Endothelial cell of umbilical vein (primary cell): ENCODE data around the gene TPP1. TPM values are rescaled to one million over a fixed set of nuclear protein-coding genes. Genes with fewer than 3 reads are reported as not detected.

ENCODE experiments used
- BruUV-seq: library from RNA; stranded (reverse); fragments of 400-500 nt; replicated peaks from 2 replicates; lab custom pipeline; 2021; lab: Mats Ljungman, UMichigan
- CTCF ChIA-PET: fragments of 300-600, 350-600 bp; sonication (Branson Sonifier 250); formaldehyde crosslinking; loops from one replicate; lab custom pipeline; 2021; ENCODE audit warnings: antibody characterized with exemption, inconsistent platforms; lab: Charles Lee
- POLR2A ChIA-PET: fragments of 300-600, 350-600 bp; sonication (Branson Sonifier 250); formaldehyde crosslinking; loops from one replicate; lab custom pipeline; 2021; ENCODE audit warnings: antibody characterized with exemption, inconsistent platforms; lab: Charles Lee
- DNase-seq: peaks from one replicate; pipeline ENCODE4 v3.0.0-alpha.2; 2011; ENCODE audit warnings: low read depth, low spot score
- FAIRE-seq: peaks from 2 replicates; lab custom pipeline; 2011; peaks lifted over from hg19 to GRCh38; lab: Jason Lieb, UNC
- H2AFZ ChIP-seq: 2 replicates; pipeline ENCODE4 v1.6.0; 2012; ENCODE audit warnings: low read depth, low read length, control low read depth, inconsistent platforms
- H3K27ac ChIP-seq: 2 replicates; pipeline ENCODE4 v1.5.1; 2011; ENCODE audit warnings: low read depth, mild to moderate bottlenecking, control low read depth, low read length, moderate library complexity; ENCODE audit not compliant: insufficient read depth
- H3K27me3 ChIP-seq, 2 experiments: 2 replicates each; pipeline versions ENCODE4 v1.6.0 to v1.6.1; 2011; ENCODE audit warnings: low read length in 2 of 2, mixed read lengths in 1 of 2; ENCODE audit not compliant: control insufficient read depth in 2 of 2, insufficient read depth in 2 of 2
- H3K36me3 ChIP-seq, 2 experiments: 2 replicates in 1 of 2; 3 replicates in 1 of 2; pipeline ENCODE4 v1.5.1; 2011; ENCODE audit warnings: low read length in 2 of 2, mild to moderate bottlenecking in 1 of 2, moderate library complexity in 1 of 2; ENCODE audit not compliant: control insufficient read depth in 2 of 2, insufficient read depth in 2 of 2; ENCODE audit errors: extremely low read depth in 1 of 2
- H3K4me1 ChIP-seq: 3 replicates; pipeline ENCODE4 v1.5.1; 2011; ENCODE audit warnings: mild to moderate bottlenecking, low read length; ENCODE audit not compliant: control insufficient read depth, insufficient read depth; ENCODE audit errors: extremely low read depth
- H3K4me2 ChIP-seq: 2 replicates; pipeline ENCODE4 v1.6.1; 2011; ENCODE audit warnings: low read length, control low read depth, mixed read lengths; ENCODE audit not compliant: insufficient read depth
- H3K4me3 ChIP-seq, 3 experiments: fragments of 200-600 bp in 1 of 3; sonication (generic), shearing (Covaris generic) in 1 of 3; replicated peaks in 1 of 3; 2 replicates each; pipeline ENCODE4 v1.5.1; 2011 to 2016; ENCODE audit warnings: control low read depth in 3 of 3, low read length in 3 of 3, mild to moderate bottlenecking in 2 of 3, inconsistent platforms in 1 of 3, low read depth in 1 of 3, moderate library complexity in 1 of 3; ENCODE audit not compliant: insufficient read depth in 1 of 3
- H3K79me2 ChIP-seq: 2 replicates; pipeline ENCODE4 v1.6.0; 2012; ENCODE audit warnings: low read length, inconsistent platforms; ENCODE audit not compliant: control insufficient read depth, insufficient read depth
- H3K9ac ChIP-seq: replicated peaks from 2 replicates; pipeline ENCODE3; 2011; ENCODE audit warnings: low read length, control low read depth; ENCODE audit not compliant: insufficient read depth; ENCODE audit errors: extremely low read depth
- H3K9me1 ChIP-seq: replicated peaks from 3 replicates; pipeline ENCODE4 v1.6.0; 2011; ENCODE audit warnings: mild to moderate bottlenecking, low read length; ENCODE audit not compliant: control insufficient read depth, insufficient read depth; ENCODE audit errors: extremely low read depth
- H3K9me3 ChIP-seq: replicated peaks from 2 replicates; pipeline ENCODE4 v1.5.1; 2012; ENCODE audit warnings: low read length, inconsistent platforms; ENCODE audit not compliant: control insufficient read depth, insufficient read depth
- H4K20me1 ChIP-seq: replicated peaks from 2 replicates; pipeline ENCODE3; 2011; ENCODE audit warnings: mild to moderate bottlenecking, low read length; ENCODE audit not compliant: control insufficient read depth, insufficient read depth; ENCODE audit errors: extremely low read depth
- CTCF ChIP-seq, 2 donors: IDR thresholded peaks; 1 replicate in 1 of 2; 2 replicates in 1 of 2; pipeline ENCODE4 v1.5.1; 2011; ENCODE audit warnings: low read length in 2 of 2, mild to moderate bottlenecking in 2 of 2, moderate library complexity in 2 of 2, control low read depth in 1 of 2, inconsistent platforms in 1 of 2, low read depth in 1 of 2; ENCODE audit not compliant: insufficient read depth in 1 of 2; ENCODE audit errors: extremely low read depth in 1 of 2
- EZH2 ChIP-seq: IDR thresholded peaks from 2 replicates; pipeline ENCODE4 v1.6.1; 2012; ENCODE audit warnings: borderline replicate concordance, low read depth, mild to moderate bottlenecking, moderate library complexity, low read length, inconsistent platforms; ENCODE audit not compliant: severe bottlenecking
- FOS ChIP-seq: IDR thresholded peaks from 2 replicates; pipeline ENCODE4 v1.6.1; 2011; ENCODE audit warnings: mild to moderate bottlenecking, low read length, moderate library complexity, borderline replicate concordance; ENCODE audit not compliant: insufficient read depth
- GATA2 ChIP-seq: IDR thresholded peaks from 2 replicates; pipeline ENCODE4 v1.7.0; 2011; ENCODE audit warnings: low read depth, mild to moderate bottlenecking, moderate library complexity, mixed read lengths, low read length; ENCODE audit not compliant: insufficient read length, insufficient read depth
- JUN ChIP-seq: IDR thresholded peaks from 2 replicates; pipeline ENCODE4 v1.6.1; 2011; ENCODE audit warnings: borderline replicate concordance, low read depth; ENCODE audit not compliant: insufficient read length, insufficient read depth
- MYC ChIP-seq: IDR thresholded peaks from one replicate; pipeline ENCODE4 v1.6.1; 2011; ENCODE audit warnings: mild to moderate bottlenecking, low read depth, low read length
- POLR2A ChIP-seq: IDR thresholded peaks from 2 replicates; pipeline ENCODE4 v1.6.1; 2012; ENCODE audit warnings: low read depth, mild to moderate bottlenecking, control low read depth, low read length
- POLR2AphosphoS5 ChIP-seq: IDR thresholded peaks from 2 replicates; pipeline ENCODE4 v1.6.1; 2012; ENCODE audit warnings: low read depth, mild to moderate bottlenecking, control low read depth, low read length, moderate library complexity; ENCODE audit not compliant: insufficient read depth
- dilution Hi-C: fragments of 300-500 bp; cut with MboI; formaldehyde crosslinking; loops from one replicate; pipeline ENCODE4 v1.15.0; 2019; ENCODE audit warnings: low sequenced_read_pairs; ENCODE audit not compliant: extremely low pct_ligation_motif_present
- intact Hi-C: fragments of 100-400 bp; cut with micrococcal nuclease; formaldehyde crosslinking; loops from one replicate; pipeline ENCODE4 v1.10.0; 2022
- polyA plus RNA-seq, 4 experiments: library from polyadenylated mRNA; depleted of rRNA in 3 of 4; stranded (reverse) in 3 of 4; unstranded in 1 of 4; fragments of >200 nt; gene quantifications; 2 replicates each; pipeline versions ENCODE4 v1.2.1 to v1.2.3, GENCODE V29; 2011 to 2012; ENCODE audit warnings: missing spikeins in 1 of 4
- total RNA-seq: library from RNA; stranded (reverse); gene quantifications from 2 replicates; pipeline ENCODE4 v1.2.3, GENCODE V29; 2021
- TF ChIP-seq, protein P1 (sequence below): IDR thresholded peaks from 2 replicates; pipeline ENCODE4 v1.6.1; 2011; ENCODE audit not compliant: insufficient read depth, insufficient read length

Gene TPP1
- total and polyA plus RNA-seq, 2 donors (not counting 3 experiments of a cell fraction or from before 2014, with no cell fraction given) = 124 to 224 TPM

- CTCF ChIA-PET = interaction anchor here (1.5 kb wide), 1 partner anchor 69 kb away, joined by 4 read pairs; no protein-coding TSS in a partner anchor
- dilution Hi-C loops = no loop called here
- FAIRE-seq (no peak), DNase-seq (no peak)
- peaks cover 22 to 23% of the 10 kb centered on the region in 2 experiments for H3K36me3 ChIP-seq
- H3K27me3 ChIP-seq = no peaks in the 10 kb centered on the region
- peaks cover 61% of the 10 kb centered on the region for H3K79me2 ChIP-seq
- H3K4me2 ChIP-seq = no peak overlapping the region
- no peak overlapping the region for H3K4me3 ChIP-seq
- H3K9me1 ChIP-seq = no peaks in the 10 kb centered on the region
- BruUV-seq = no TSS peak
- H3K27ac ChIP-seq = no peak overlapping the region
- POLR2A ChIA-PET = no interaction called here
- no peaks in the 10 kb centered on the region for H3K9me3 ChIP-seq
- TF ChIP-seq JUN (no peak), GATA2 (no peak), FOS (no peak), MYC (no peak), POLR2AphosphoS5 (no peak), POLR2A (no peak), CTCF (IDR thresholded peaks at IDR 0.05; ENCODE audit: extremely low read depth in 1 of 2, insufficient read depth in 1 of 2, low read depth in 1 of 2, low read length in 2 of 2) (no peak), EZH2 (no peak)
- TF ChIP-seq, protein P1, sequence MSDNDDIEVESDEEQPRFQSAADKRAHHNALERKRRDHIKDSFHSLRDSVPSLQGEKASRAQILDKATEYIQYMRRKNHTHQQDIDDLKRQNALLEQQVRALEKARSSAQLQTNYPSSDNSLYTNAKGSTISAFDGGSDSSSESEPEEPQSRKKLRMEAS = no peak
- peaks cover 14% of the 10 kb centered on the region for H3K4me1 ChIP-seq
- intact Hi-C loops = no loop called here
- H2AFZ ChIP-seq = no peak overlapping the region
- H3K9ac ChIP-seq = no peak overlapping the region
- peaks cover 3% of the 10 kb centered on the region for H4K20me1 ChIP-seq
These were observed 19.3 kb downstream of the TPP1 start for GRCh38 chr11:6599881-6600390.
